Breast epithelium (tissue), 4 donors: Measurements from ENCODE around the gene POLR2H. TPM values are rescaled to one million over a fixed set of nuclear protein-coding genes. Genes with fewer than 3 reads are reported as not detected.

Experiments
- DNase-seq, 2 donors: peaks; one replicate each; pipeline ENCODE4 v3.0.0-alpha.2; 2019; ENCODE audit warnings: low spot score in 2 of 2
- H3K27ac ChIP-seq, 2 donors: fragments of 200-600 bp; sonication (generic) in 1 of 2; one replicate each; pipeline ENCODE4 v1.5.1; 2016 to 2019; ENCODE audit warnings: mild to moderate bottlenecking in 1 of 2
- H3K27me3 ChIP-seq, 2 donors: fragments of 200-600 bp; sonication (generic) in 1 of 2; one replicate each; pipeline versions ENCODE4 v1.5.1 to v1.6.0; 2017 to 2019; ENCODE audit warnings: control low read depth in 1 of 2, mild to moderate bottlenecking in 1 of 2
- H3K36me3 ChIP-seq: fragments of 200-600 bp; one replicate; pipeline ENCODE4 v1.5.1; 2019
- H3K4me1 ChIP-seq, 2 donors: fragments of 200-600 bp; sonication (generic); one replicate each; pipeline ENCODE4 v1.5.1; 2016 to 2019; ENCODE audit warnings: control low read depth in 1 of 2
- H3K4me3 ChIP-seq, 3 donors: fragments of 200-600 bp; sonication (generic); 1 replicate in 2 of 3; 2 replicates in 1 of 3; pipeline ENCODE4 v1.5.1; 2016 to 2019; ENCODE audit warnings: mild to moderate bottlenecking in 3 of 3, moderate library complexity in 2 of 3
- H3K9me3 ChIP-seq, 2 donors: fragments of 200-600 bp; sonication (generic) in 1 of 2; one replicate each; pipeline ENCODE4 v1.5.1; 2016 to 2019; ENCODE audit warnings: control low read depth in 1 of 2
- CTCF ChIP-seq, 3 donors: fragments of 450-650 bp; IDR thresholded peaks; one replicate each; pipeline ENCODE4 v1.5.1; 2016 to 2017; ENCODE audit warnings: antibody characterized with exemption in 3 of 3, mild to moderate bottlenecking in 3 of 3, moderate library complexity in 3 of 3
- POLR2A ChIP-seq: fragments of 450-650 bp; IDR thresholded peaks from one replicate; pipeline ENCODE4 v1.6.1; 2016; ENCODE audit warnings: antibody characterized with exemption, mild to moderate bottlenecking, moderate library complexity
- POLR2AphosphoS5 ChIP-seq, 3 donors: sonication (generic); formaldehyde crosslinking; IDR thresholded peaks; one replicate each; pipeline ENCODE4 v1.6.1; 2017; ENCODE audit warnings: antibody characterized with exemption in 3 of 3
- intact Hi-C: fragments of 100-400 bp; cut with DNase I; formaldehyde crosslinking; loops from one replicate; pipeline ENCODE4 v1.15.1; 2023; ENCODE audit warnings: low total_unique reads
- total RNA-seq, 3 donors: library from RNA; depleted of rRNA; stranded (reverse); fragments of >200 nt; gene quantifications; one replicate each; pipeline ENCODE4 v1.1.0, GENCODE V29; 2016

POLR2H gene
- total RNA-seq, 3 donors from 2014 or later: 63.7 to 101 (median 99.5) TPM

- Histone ChIP-seq H3K36me3 (no peaks in the 10 kb centered on the region), H3K27ac (peak overlapping the region in 1 of 2 donors; percentile 74), H3K27me3 (no peaks in the 10 kb centered on the region), H3K4me3 (no peak overlapping the region), H3K9me3 (no peaks in the 10 kb centered on the region), H3K4me1 (no peaks in the 10 kb centered on the region)
- intact Hi-C loops: no loop called here
- TF ChIP-seq CTCF (IDR thresholded peaks at IDR 0.05) (no peak), POLR2A (no peak), POLR2AphosphoS5 (IDR thresholded peaks at IDR 0.05) (no peak)
- no peak for DNase-seq
Measured at GRCh38 chr3:184391266-184391665, 29.8 kb downstream of the POLR2H start.

GRCh38 chr3:184395320-184395660, 33.8 kb downstream of the POLR2H start:
- no peak overlapping the region for H3K4me3 ChIP-seq
- no peak overlapping the region for H3K27ac ChIP-seq
- intact Hi-C loops: no loop called here
- H3K27me3 ChIP-seq: no peaks in the 10 kb centered on the region
- TF ChIP-seq CTCF (IDR thresholded peaks at IDR 0.05): no peak
- no peaks in the 10 kb centered on the region for H3K9me3 ChIP-seq
- no peaks in the 10 kb centered on the region for H3K4me1 ChIP-seq
- no peaks in the 10 kb centered on the region for H3K36me3 ChIP-seq
- no peak for DNase-seq

GRCh38 chr3:184399410-184399809, 37.9 kb downstream of the POLR2H start:
- Histone ChIP-seq H3K9me3 (no peaks in the 10 kb centered on the region), H3K27me3 (no peaks in the 10 kb centered on the region), H3K27ac (peak overlapping the region; percentile 54 to 71), H3K36me3 (no peaks in the 10 kb centered on the region), H3K4me3 (no peak overlapping the region), H3K4me1 (no peaks in the 10 kb centered on the region)
- intact Hi-C loops: no loop called here
- DNase-seq: no peak
- TF ChIP-seq POLR2AphosphoS5 (IDR thresholded peaks at IDR 0.05) (no peak), CTCF (IDR thresholded peaks at IDR 0.05) (no peak), POLR2A (no peak)

GRCh38 chr3:184405075-184406030, 43.8 kb downstream of the POLR2H start:
- H3K27ac ChIP-seq: no peak overlapping the region
- H3K4me3 ChIP-seq: no peak overlapping the region
- TF ChIP-seq POLR2A: no peak
- H3K4me1 ChIP-seq: no peaks in the 10 kb centered on the region
- H3K27me3 ChIP-seq: no peaks in the 10 kb centered on the region
- intact Hi-C loops: no loop called here
- H3K9me3 ChIP-seq: no peaks in the 10 kb centered on the region
- H3K36me3 ChIP-seq: no peaks in the 10 kb centered on the region
- DNase-seq: no peak

GRCh38 chr3:184409331-184409926, 47.9 kb downstream of the POLR2H start:
- Histone ChIP-seq H3K4me1 (no peaks in the 10 kb centered on the region), H3K9me3 (no peaks in the 10 kb centered on the region), H3K27me3 (no peaks in the 10 kb centered on the region), H3K36me3 (no peaks in the 10 kb centered on the region), H3K4me3 (no peak overlapping the region), H3K27ac (no peak overlapping the region)
- intact Hi-C loops: loop anchor here (2.0 kb wide), 1 partner anchor 59 kb away; no protein-coding TSS in a partner anchor
- TF ChIP-seq POLR2A (no peak), CTCF (IDR thresholded peaks at IDR 0.05) (no peak), POLR2AphosphoS5 (IDR thresholded peaks at IDR 0.05) (no peak)
- DNase-seq: no peak
